ENCODE measurements around the gene RUNX1.
"Not testable (repeated sequence)": the region's sequence is repeated elsewhere in the genome, so short reads cannot be mapped to it uniquely, and the experiment has no call there.

Gene RUNX1

GRCh38 chr21:34995979-34996303 lies 53.2 kb downstream of the RUNX1 start:
- DNase-seq, result no peak
- no peak for TF ChIP-seq CTCF (IDR thresholded peaks at IDR 0.05; ENCODE audit: low read depth, low read length)
- H3K4me1 ChIP-seq, result no peaks in the 10 kb centered on the region
- no peak overlapping the region for H3K4me3 ChIP-seq (ENCODE audit: low read depth, low read length)
- no peaks in the 10 kb centered on the region for H3K9me3 ChIP-seq
- H3K36me3 ChIP-seq, result no peaks in the 10 kb centered on the region
- no peaks in the 10 kb centered on the region for H3K27me3 ChIP-seq

- no peaks in the 10 kb centered on the region for H3K4me1 ChIP-seq
- no peaks in the 10 kb centered on the region for H3K9me3 ChIP-seq
- no peak for DNase-seq
- H3K4me3 ChIP-seq (ENCODE audit: low read depth, low read length), result no peak overlapping the region
- TF ChIP-seq CTCF (IDR thresholded peaks at IDR 0.05; ENCODE audit: low read depth, low read length), result no peak
- no peaks in the 10 kb centered on the region for H3K36me3 ChIP-seq
- H3K27me3 ChIP-seq, result no peaks in the 10 kb centered on the region
Measured at GRCh38 chr21:34994766-34995631, 54.1 kb downstream of the RUNX1 start.

- not testable (repeated sequence) for H3K9me3 ChIP-seq; H3K27me3 ChIP-seq; H3K4me1 ChIP-seq; DNase-seq; H3K36me3 ChIP-seq; H3K4me3 ChIP-seq (ENCODE audit: low read depth, low read length)
Measured at GRCh38 chr21:34993521-34993921, 55.6 kb downstream of the RUNX1 start.

GRCh38 chr21:34992736-34993398 lies 56.2 kb downstream of the RUNX1 start:
- H3K9me3 ChIP-seq, result no peaks in the 10 kb centered on the region
- TF ChIP-seq CTCF (IDR thresholded peaks at IDR 0.05; ENCODE audit: low read depth, low read length), result no peak
- no peaks in the 10 kb centered on the region for H3K27me3 ChIP-seq
- no peak for DNase-seq
- no peaks in the 10 kb centered on the region for H3K36me3 ChIP-seq
- H3K4me1 ChIP-seq, result no peaks in the 10 kb centered on the region
- H3K4me3 ChIP-seq (ENCODE audit: low read depth, low read length), result no peak overlapping the region

- Histone ChIP-seq H3K4me3 (ENCODE audit: low read depth, low read length) (no peak overlapping the region), H3K9me3 (no peaks in the 10 kb centered on the region), H3K27me3 (no peaks in the 10 kb centered on the region), H3K4me1 (no peaks in the 10 kb centered on the region), H3K36me3 (no peaks in the 10 kb centered on the region)
- DNase-seq, result no peak
- TF ChIP-seq CTCF (IDR thresholded peaks at IDR 0.05; ENCODE audit: low read depth, low read length), result no peak
Measured at GRCh38 chr21:34992180-34992579, 56.9 kb downstream of the RUNX1 start.

GRCh38 chr21:34991366-34991957 lies 57.6 kb downstream of the RUNX1 start:
- Histone ChIP-seq H3K4me1 (no peaks in the 10 kb centered on the region), H3K36me3 (no peaks in the 10 kb centered on the region), H3K9me3 (no peaks in the 10 kb centered on the region), H3K4me3 (ENCODE audit: low read depth, low read length) (no peak overlapping the region), H3K27me3 (no peaks in the 10 kb centered on the region)
- no peak for DNase-seq
- no peak for TF ChIP-seq CTCF (IDR thresholded peaks at IDR 0.05; ENCODE audit: low read depth, low read length)
